CD4-positive, alpha-beta T cell treated with Interleukin-17A for 1 hour (primary cell): ENCODE measurements around the gene AOPEP.
A peak's percentile ranks its signal among the peaks of the same experiment; 100 is the strongest.

Source experiments
- DNase-seq: peaks from one replicate; pipeline ENCODE4 v3.0.0-alpha.2; 2020

The AOPEP gene

GRCh38 chr9:95048225-95049087 is 322.0 kb downstream of the AOPEP start:
- peak; percentile 50 for DNase-seq

DNA sequence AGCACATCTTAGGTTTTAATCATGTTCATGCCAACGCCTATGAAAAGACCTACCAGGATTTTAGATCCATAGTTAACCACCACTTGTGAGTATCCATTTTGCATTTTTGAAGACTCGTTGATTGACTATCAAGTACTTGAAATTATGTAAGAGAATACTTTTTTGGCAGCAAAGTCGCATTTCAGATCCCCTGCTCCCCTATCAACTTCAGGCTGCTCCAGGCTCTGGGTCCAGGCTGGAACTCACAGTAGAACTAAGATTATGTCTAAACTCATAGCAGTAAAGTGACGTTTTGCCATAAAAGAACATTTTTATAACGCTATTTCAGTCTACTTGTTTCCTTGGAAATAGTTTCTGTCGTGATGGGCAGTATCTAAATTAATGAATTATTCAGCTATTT is 323.3 kb downstream of the AOPEP start:
- DNase-seq = no peak

GRCh38 chr9:95053611-95054570 is 327.4 kb downstream of the AOPEP start:
- no peak for DNase-seq

GRCh38 chr9:95055334-95055850 is 328.9 kb downstream of the AOPEP start:
- no peak for DNase-seq

GRCh38 chr9:95055851-95056551 is 329.5 kb downstream of the AOPEP start:
- no peak for DNase-seq

DNA sequence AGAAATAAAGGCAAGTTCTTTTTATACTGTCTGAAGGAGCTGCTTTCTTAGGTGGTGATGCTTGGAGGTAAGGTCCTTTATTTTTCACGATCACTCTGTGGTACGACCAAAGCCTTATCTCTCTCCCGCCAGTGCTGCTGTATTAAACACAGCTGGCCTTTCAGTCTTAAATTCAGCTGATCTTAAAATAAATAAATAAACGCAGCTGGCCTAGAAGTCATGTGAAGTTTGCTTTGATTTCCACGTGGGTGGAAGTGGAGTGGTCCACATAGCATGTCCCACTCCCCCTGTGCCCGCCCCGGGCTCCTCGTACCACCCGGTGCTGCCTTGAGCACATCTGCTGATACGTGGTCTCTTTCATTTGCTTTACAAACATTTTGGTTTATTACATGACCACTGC is 330.6 kb downstream of the AOPEP start:
- no peak for DNase-seq

- no peak for DNase-seq
Measured at GRCh38 chr9:95058121-95058785, 331.8 kb downstream of the AOPEP start.

DNA sequence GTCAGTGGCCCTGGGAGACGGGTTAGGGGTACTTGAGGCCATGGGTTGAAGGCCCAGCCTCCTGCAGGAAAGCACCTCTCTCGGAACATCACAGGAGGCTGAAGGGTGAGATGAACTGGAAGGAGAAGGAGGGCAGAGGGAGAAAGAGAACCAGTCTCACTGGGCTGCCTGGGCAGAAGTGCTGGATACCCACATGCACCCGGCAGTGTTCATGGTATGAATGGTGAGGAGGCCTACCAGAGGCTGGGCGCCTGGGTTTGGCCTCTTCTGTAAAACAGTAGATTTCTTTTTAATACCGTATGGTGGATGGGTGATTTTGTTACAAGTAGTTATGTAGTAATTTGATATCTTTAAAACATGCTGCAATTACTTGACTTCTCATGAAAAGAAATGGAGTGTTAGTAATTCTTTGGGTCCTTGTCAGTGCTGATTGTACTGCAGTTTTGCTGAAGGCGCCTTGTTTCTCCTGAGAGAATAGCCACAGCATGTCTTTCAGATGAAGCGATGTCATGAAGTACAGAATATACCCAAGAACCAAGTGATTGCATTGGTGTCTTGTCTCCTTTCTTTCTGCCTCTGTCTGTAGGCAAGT is 332.4 kb downstream of the AOPEP start:
- DNase-seq = no peak

DNA sequence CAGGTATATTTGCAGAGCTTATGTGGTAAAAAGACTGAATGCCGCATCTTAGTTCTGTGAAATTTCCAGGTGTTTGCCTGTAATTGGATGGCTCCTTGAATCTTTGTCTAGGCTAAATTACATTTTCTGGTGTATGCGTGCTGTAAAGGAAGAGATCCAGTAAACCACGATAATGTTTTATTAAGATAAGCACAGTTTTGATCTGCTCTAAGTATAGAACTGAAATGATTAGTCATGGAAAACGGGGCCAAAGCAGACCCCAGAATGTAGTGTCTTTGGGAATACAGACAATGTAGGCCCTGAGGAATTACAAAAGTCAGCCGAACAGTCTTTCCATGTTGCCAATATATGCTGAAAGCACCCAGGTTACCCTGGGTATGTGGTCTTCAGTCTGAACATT is 333.7 kb downstream of the AOPEP start:
- no peak for DNase-seq

- no peak for DNase-seq
Measured at GRCh38 chr9:95060916-95061315, 334.4 kb downstream of the AOPEP start.

DNA sequence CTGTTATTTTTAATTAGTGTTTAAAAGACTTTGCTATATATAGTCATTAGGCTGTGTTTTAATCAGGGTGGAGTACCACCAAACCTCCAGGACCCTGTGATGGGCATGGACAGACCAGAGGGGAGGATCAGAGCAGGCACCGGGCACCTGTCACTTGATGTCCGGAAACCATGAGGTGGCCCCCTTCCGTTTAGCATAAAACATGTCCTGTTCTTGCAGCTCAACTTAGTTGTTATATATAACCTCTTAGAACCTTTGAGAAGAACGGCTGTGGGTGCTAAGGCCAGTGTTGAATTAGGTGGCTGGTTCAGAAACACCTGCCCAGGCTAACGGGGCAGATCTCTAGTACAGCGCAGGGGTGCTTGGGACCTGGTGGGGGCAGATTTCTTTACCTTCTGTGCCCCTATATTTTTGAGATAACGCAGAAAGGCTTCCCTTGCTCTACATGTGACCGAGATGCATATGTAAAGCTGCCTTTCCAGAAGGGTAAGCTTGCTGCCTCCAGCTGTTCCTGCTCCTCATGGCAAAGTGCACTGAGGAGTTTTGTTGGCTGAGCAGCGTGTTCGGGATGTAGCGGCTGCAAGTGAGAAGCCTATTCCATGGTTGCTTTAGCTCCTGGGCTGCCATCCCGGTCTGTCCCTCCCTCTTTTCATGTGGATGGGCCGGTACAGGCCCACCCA is 335.6 kb downstream of the AOPEP start:
- no peak for DNase-seq

DNA sequence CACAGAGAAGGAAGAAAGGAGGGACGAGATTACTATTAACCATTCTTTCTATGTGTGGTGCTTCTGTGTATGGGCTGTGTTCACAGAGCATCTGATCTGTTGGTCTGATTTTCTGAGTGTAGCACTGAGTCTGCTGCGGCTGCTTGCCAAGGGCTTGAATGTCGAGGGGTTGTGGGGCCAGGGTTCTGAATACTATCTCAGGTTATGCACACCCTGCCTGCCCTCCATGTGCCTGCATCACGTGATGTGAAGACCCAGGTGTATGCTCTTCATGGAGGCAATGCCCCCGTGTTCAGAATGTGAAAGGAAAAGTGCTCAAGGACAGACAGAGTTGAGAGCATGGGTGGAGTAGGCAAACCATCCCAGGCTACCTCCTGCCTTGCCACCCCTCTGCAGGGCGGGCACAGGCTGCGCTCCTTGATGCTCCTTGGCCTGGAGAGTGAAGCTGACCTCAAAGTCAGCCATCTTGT is 336.1 kb downstream of the AOPEP start:
- DNase-seq = no peak

DNA sequence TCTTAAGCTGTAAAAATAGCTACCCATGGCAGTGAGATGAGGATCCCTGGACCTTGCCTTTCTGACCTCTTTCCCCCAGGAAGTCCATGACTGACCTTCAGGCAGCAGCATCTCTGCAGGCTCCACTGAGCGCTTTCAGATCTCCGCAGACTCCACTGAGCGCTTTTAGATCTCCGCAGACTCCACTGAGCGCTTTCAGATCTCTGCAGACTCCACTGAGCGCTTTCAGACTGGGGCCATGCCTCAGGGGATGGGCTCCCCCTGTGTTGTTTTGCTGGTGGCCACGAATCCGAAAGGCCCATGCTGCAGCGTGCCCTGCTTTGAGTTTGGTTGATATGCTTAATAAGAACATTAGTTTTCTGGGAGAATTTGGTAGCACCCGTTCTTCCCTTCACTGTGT is 336.8 kb downstream of the AOPEP start:
- DNase-seq = no peak

GRCh38 chr9:95065224-95065623 is 338.7 kb downstream of the AOPEP start:
- DNase-seq = no peak

GRCh38 chr9:95067057-95067456 is 340.6 kb downstream of the AOPEP start:
- DNase-seq = no peak

GRCh38 chr9:95067897-95068296 is 341.4 kb downstream of the AOPEP start:
- no peak for DNase-seq

GRCh38 chr9:95070549-95071021 is 344.1 kb downstream of the AOPEP start:
- DNase-seq = no peak

DNA sequence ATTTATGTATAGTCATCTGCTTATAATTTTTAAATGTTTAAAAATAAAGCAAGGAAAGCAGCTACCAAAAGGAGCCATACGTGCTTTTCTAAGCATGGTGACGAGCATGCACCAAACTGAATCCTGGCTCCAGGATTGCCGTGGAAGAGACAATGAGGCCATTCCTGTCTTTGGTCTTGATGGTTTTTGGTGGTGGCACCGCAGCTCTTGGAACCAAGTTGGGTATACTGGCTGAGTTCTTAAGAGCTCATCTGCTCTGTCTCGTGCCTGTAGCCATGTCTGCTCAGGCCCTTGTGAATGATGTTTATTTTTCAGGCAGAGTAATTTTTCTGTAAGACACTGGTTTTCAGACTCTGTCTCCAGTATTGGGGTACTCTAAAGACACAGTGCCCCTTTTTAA is 345.0 kb downstream of the AOPEP start:
- DNase-seq = no peak

DNA sequence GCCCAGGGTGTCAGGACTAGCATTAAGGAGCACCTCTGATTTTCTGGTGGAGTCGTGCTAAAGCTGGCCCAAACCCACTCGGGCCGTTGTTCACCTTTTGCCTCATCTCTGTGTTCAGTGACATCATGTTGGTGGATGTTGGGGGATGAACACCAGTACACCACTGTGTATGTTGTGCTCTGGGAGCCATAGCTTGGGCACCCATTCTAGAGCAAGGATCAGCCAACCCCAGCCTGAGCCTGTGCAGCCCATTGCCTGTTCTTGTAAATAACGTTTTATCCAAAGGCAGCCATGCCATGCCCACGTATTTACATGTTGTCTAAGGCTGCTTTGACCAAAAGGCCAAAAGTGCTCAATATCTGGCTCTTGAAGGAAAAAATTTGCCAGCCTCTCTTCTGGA is 345.4 kb downstream of the AOPEP start:
- no peak for DNase-seq

- no peak for DNase-seq
Measured at GRCh38 chr9:95073042-95073607, 346.6 kb downstream of the AOPEP start.

DNA sequence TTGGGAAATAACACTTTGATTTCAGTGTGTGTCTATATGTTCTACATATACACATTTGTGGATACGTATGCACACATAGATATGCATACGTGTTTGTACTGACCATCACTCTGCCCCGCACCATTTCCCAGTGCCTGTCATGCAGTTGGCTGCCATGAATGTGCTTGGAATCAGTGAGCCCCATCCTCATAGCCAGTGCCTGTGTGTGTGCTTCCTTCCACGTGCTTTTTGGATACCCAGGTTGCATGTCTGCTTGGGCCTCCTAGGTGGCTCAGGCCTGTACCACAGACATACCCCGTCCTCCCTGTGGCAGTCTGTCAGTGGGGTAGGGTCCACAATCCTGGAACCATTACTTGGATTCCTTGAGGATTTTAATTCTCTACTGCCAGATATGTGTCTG is 347.4 kb downstream of the AOPEP start:
- no peak for DNase-seq
